ENCODE results near the gene PRPF19. TPM values are rescaled to one million over a fixed set of nuclear protein-coding genes. Genes with fewer than 3 reads are reported as not detected.

PRPF19 gene
- total and polyA plus RNA-seq, 9 of the 15 experiments (the other 6 are each of a cell fraction or from before 2014, with no cell fraction given): 9.4 to 212 (median 73.2) TPM

DNA sequence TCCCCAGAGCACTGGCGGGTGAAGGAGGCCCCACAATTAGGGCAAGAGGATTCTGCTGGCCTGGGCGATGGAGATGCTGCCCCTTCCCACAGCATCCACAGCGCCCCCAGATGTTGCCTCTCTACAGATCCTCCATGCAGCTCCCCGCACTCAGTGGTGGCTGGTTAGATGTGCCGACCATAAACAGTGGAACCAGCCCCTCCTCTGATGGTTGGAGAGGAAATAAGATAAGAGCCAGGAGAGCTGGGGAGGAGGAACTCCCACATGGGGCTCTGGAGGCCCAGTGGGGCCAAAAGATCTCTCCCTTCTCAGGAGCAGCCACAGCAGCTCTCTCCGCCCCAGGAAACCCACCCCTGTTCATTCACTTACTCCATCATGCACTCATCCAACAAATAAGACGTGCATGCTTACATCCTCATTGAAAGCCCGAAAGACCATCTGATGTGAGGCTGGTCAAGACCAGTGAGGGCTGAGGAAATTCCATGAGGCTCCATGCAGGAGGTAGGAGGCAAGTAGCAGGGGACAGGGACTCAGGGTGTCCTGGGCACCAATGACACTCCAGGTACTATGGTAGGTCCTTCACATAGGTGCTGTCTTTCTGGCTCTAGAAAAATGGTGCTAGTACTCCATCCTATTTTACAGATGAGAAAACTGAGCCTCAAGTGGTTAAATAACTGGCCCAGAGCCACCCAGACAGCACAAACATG lies 52.1 kb downstream of the PRPF19 start (continued):
- peak in 1 of 2 experiments; percentile 90; a peak in 2 of 4 replicates for TF ChIP-seq RCOR1 (IDR thresholded peaks at IDR 0.05; ENCODE audit: borderline replicate concordance in 1 of 2, low read depth in 2 of 2, low read length in 2 of 2)
- TF ChIP-seq ZNF707 (CRISPR knock-in tag; conservative IDR thresholded peaks at IDR 0.05): no peak
- TF ChIP-seq JUND (IDR thresholded peaks at IDR 0.05; ENCODE audit: borderline replicate concordance, low read depth, low read length): 0 out of 2 replicates have a peak, but pooled peaks have one; percentile 38
- peak; percentile 48; the same call in 1 of the 3 replicates for TF ChIP-seq JUND (tag; IDR thresholded peaks at IDR 0.05; ENCODE audit: borderline replicate concordance, low read depth, low read length)
- TF ChIP-seq SMAD4 (CRISPR knock-in tag; conservative IDR thresholded peaks at IDR 0.05): 0 out of 2 replicates have a peak, but pooled peaks have one; percentile 19
- no peak for TF ChIP-seq MTA2 (IDR thresholded peaks at IDR 0.05; ENCODE audit: low read depth)
- TF ChIP-seq, protein P1, sequence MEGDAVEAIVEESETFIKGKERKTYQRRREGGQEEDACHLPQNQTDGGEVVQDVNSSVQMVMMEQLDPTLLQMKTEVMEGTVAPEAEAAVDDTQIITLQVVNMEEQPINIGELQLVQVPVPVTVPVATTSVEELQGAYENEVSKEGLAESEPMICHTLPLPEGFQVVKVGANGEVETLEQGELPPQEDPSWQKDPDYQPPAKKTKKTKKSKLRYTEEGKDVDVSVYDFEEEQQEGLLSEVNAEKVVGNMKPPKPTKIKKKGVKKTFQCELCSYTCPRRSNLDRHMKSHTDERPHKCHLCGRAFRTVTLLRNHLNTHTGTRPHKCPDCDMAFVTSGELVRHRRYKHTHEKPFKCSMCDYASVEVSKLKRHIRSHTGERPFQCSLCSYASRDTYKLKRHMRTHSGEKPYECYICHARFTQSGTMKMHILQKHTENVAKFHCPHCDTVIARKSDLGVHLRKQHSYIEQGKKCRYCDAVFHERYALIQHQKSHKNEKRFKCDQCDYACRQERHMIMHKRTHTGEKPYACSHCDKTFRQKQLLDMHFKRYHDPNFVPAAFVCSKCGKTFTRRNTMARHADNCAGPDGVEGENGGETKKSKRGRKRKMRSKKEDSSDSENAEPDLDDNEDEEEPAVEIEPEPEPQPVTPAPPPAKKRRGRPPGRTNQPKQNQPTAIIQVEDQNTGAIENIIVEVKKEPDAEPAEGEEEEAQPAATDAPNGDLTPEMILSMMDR (IDR thresholded peaks at IDR 0.05 in 2 of 3, conservative IDR thresholded peaks at IDR 0.05 in 1 of 3; ENCODE audit: insufficient read depth in 2 of 3, low read depth in 1 of 3, low read length in 3 of 3): peak in 2 of 3 experiments; percentile 9 to 31; a peak in 2 of 6 replicates
- peak in 1 of 3 experiments; percentile 77 for TF ChIP-seq YY1 (IDR thresholded peaks at IDR 0.05; ENCODE audit: borderline replicate concordance in 1 of 3, control insufficient read depth in 1 of 3, extremely low read depth in 1 of 3, insufficient read depth in 3 of 3, insufficient read length in 1 of 3, insufficient replicate concordance in 2 of 3, low read depth in 1 of 3, low read length in 2 of 3)
- peak; percentile 51; the same call in 1 of the 2 replicates for TF ChIP-seq CBFA2T3 (IDR thresholded peaks at IDR 0.05)
- TF ChIP-seq, protein P2, sequence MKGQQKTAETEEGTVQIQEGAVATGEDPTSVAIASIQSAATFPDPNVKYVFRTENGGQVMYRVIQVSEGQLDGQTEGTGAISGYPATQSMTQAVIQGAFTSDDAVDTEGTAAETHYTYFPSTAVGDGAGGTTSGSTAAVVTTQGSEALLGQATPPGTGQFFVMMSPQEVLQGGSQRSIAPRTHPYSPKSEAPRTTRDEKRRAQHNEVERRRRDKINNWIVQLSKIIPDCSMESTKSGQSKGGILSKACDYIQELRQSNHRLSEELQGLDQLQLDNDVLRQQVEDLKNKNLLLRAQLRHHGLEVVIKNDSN (CRISPR knock-in tag; IDR thresholded peaks at IDR 0.05): no peak
- no peak for TF ChIP-seq ESRRB (CRISPR knock-in tag; IDR thresholded peaks at IDR 0.05; ENCODE audit: borderline replicate concordance)
- no peak for TF ChIP-seq HSF4 (CRISPR knock-in tag; IDR thresholded peaks at IDR 0.05; ENCODE audit: borderline replicate concordance)
- TF ChIP-seq PHB (CRISPR knock-in tag; IDR thresholded peaks at IDR 0.05): no peak
- TF ChIP-seq KDM1A (IDR thresholded peaks at IDR 0.05): peak; percentile 42 to 45; a peak in 2 of 4 replicates
- peak; percentile 78; the same call in 1 of the 2 replicates for TF ChIP-seq RNF2 (IDR thresholded peaks at IDR 0.05)
- no peak for TF ChIP-seq SNRNP70 (optimal IDR thresholded peaks at IDR 0.05; ENCODE audit: low read depth, low read length)
- TF ChIP-seq, protein P3, sequence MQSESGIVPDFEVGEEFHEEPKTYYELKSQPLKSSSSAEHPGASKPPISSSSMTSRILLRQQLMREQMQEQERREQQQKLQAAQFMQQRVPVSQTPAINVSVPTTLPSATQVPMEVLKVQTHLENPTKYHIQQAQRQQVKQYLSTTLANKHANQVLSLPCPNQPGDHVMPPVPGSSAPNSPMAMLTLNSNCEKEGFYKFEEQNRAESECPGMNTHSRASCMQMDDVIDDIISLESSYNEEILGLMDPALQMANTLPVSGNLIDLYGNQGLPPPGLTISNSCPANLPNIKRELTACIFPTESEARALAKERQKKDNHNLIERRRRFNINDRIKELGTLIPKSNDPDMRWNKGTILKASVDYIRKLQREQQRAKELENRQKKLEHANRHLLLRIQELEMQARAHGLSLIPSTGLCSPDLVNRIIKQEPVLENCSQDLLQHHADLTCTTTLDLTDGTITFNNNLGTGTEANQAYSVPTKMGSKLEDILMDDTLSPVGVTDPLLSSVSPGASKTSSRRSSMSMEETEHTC (IDR thresholded peaks at IDR 0.05): no peak
- no peak for TF ChIP-seq WHSC1 (IDR thresholded peaks at IDR 0.05; ENCODE audit: low read length)
- TF ChIP-seq ESRRA (IDR thresholded peaks at IDR 0.05; ENCODE audit: borderline replicate concordance, low read depth): peak; percentile 49; the same call in 1 of the 2 replicates
- peak; percentile 41; the same call in 1 of the 2 replicates for TF ChIP-seq EP400 (IDR thresholded peaks at IDR 0.05)
- TF ChIP-seq, protein P4, sequence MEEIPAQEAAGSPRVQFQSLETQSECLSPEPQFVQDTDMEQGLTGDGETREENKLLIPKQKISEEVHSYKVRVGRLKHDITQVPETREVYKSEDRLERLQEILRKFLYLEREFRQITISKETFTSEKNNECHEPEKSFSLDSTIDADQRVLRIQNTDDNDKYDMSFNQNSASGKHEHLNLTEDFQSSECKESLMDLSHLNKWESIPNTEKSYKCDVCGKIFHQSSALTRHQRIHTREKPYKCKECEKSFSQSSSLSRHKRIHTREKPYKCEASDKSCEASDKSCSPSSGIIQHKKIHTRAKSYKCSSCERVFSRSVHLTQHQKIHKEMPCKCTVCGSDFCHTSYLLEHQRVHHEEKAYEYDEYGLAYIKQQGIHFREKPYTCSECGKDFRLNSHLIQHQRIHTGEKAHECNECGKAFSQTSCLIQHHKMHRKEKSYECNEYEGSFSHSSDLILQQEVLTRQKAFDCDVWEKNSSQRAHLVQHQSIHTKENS (CRISPR knock-in tag; IDR thresholded peaks at IDR 0.05): no peak
- TF ChIP-seq TCF3 (CRISPR knock-in tag; IDR thresholded peaks at IDR 0.05): 0 out of 2 replicates have a peak, but pooled peaks have one; percentile 9
- no peak for TF ChIP-seq ZNF830 (CRISPR knock-in tag; IDR thresholded peaks at IDR 0.05)
